Nephron (organoid): Measurements from ENCODE around the gene CMYA5.
A peak's percentile ranks its signal among the peaks of the same experiment; 100 is the strongest.
"Not testable (repeated sequence)": the region's sequence is repeated elsewhere in the genome, so short reads cannot be mapped to it uniquely, and the experiment has no call there.

Experiments used
- H3K27ac Mint-ChIP-seq, 3 experiments: 2 replicates each; pipeline ENCODE4 v1.8.0; 2020; ENCODE audit warnings: mixed read lengths in 3 of 3, mild to moderate bottlenecking in 2 of 3, moderate library complexity in 1 of 3
- H3K27me3 Mint-ChIP-seq: 2 replicates; pipeline ENCODE4 v1.8.0; 2021; ENCODE audit warnings: low read depth, mild to moderate bottlenecking, moderate library complexity, mixed read lengths
- H3K36me3 Mint-ChIP-seq: 2 replicates; pipeline ENCODE4 v1.8.0; 2020; ENCODE audit warnings: low read depth, mixed read lengths
- H3K4me1 Mint-ChIP-seq: 2 replicates; pipeline ENCODE4 v1.8.0; 2020; ENCODE audit warnings: mixed read lengths
- H3K4me3 Mint-ChIP-seq, 3 experiments: 2 replicates each; pipeline ENCODE4 v1.8.0; 2020; ENCODE audit warnings: mild to moderate bottlenecking in 3 of 3, mixed read lengths in 3 of 3, moderate library complexity in 2 of 3
- H3K9me3 Mint-ChIP-seq: 2 replicates; pipeline ENCODE4 v1.8.0; 2020; ENCODE audit warnings: mixed read lengths
- CTCF ChIP-seq, 3 experiments: fragments of 200-600 bp; sonication (generic); IDR thresholded peaks; one replicate each; pipeline ENCODE4 v1.5.0; 2021; ENCODE audit warnings: antibody characterized with exemption in 3 of 3; ENCODE audit not compliant: unreplicated experiment in 3 of 3

The CMYA5 gene

GRCh38 chr5:79754865-79755555 is 65.4 kb downstream of the CMYA5 start:
- Mint-ChIP-seq H3K27ac (peak overlapping the region in 2 of 3 experiments; percentile 2 to 58), H3K27me3 (no peaks in the 10 kb centered on the region), H3K36me3 (peaks cover 16% of the 10 kb centered on the region), H3K4me3 (no peak overlapping the region), H3K4me1 (peaks cover 14% of the 10 kb centered on the region), H3K9me3 (no peaks in the 10 kb centered on the region)
- no peak for TF ChIP-seq CTCF (IDR thresholded peaks at IDR 0.05; ENCODE audit: unreplicated experiment in 3 of 3)

- H3K27ac Mint-ChIP-seq = peak overlapping the region in 1 of 3 experiments; percentile 64
- H3K4me1 Mint-ChIP-seq = peaks cover 8% of the 10 kb centered on the region
- H3K27me3 Mint-ChIP-seq = no peaks in the 10 kb centered on the region
- no peak for TF ChIP-seq CTCF (IDR thresholded peaks at IDR 0.05; ENCODE audit: unreplicated experiment in 3 of 3)
- H3K4me3 Mint-ChIP-seq = no peak overlapping the region
- H3K9me3 Mint-ChIP-seq = no peaks in the 10 kb centered on the region
- peaks cover 20% of the 10 kb centered on the region for H3K36me3 Mint-ChIP-seq
These were observed 66.4 kb downstream of the CMYA5 start for GRCh38 chr5:79756076-79756475.

- H3K27me3 Mint-ChIP-seq = no peaks in the 10 kb centered on the region
- no peak overlapping the region for H3K4me3 Mint-ChIP-seq
- TF ChIP-seq CTCF (IDR thresholded peaks at IDR 0.05; ENCODE audit: unreplicated experiment in 3 of 3) = no peak
- peaks cover 37% of the 10 kb centered on the region for H3K36me3 Mint-ChIP-seq
- H3K9me3 Mint-ChIP-seq = no peaks in the 10 kb centered on the region
- H3K4me1 Mint-ChIP-seq = no peaks in the 10 kb centered on the region
- no peak overlapping the region for H3K27ac Mint-ChIP-seq
These were observed 69.8 kb downstream of the CMYA5 start for GRCh38 chr5:79759436-79759835.

GRCh38 chr5:79759848-79760247 is 70.2 kb downstream of the CMYA5 start:
- Mint-ChIP-seq H3K27me3 (no peaks in the 10 kb centered on the region), H3K4me3 (no peak overlapping the region), H3K27ac (no peak overlapping the region), H3K36me3 (peaks cover 35% of the 10 kb centered on the region), H3K9me3 (peaks cover 1% of the 10 kb centered on the region), H3K4me1 (no peaks in the 10 kb centered on the region)
- no peak for TF ChIP-seq CTCF (IDR thresholded peaks at IDR 0.05; ENCODE audit: unreplicated experiment in 3 of 3)

GRCh38 chr5:79762929-79763328 is 73.3 kb downstream of the CMYA5 start:
- Mint-ChIP-seq H3K4me3 (no peak overlapping the region), H3K27ac (no peak overlapping the region)
- TF ChIP-seq CTCF (IDR thresholded peaks at IDR 0.05; ENCODE audit: unreplicated experiment in 3 of 3) = no peak

GRCh38 chr5:79764147-79764546 is 74.5 kb downstream of the CMYA5 start:
- H3K9me3 Mint-ChIP-seq = peaks cover 31% of the 10 kb centered on the region
- not testable (repeated sequence) for H3K4me3 Mint-ChIP-seq, H3K27me3 Mint-ChIP-seq, H3K4me1 Mint-ChIP-seq, H3K27ac Mint-ChIP-seq
- peaks cover 75% of the 10 kb centered on the region for H3K36me3 Mint-ChIP-seq

More at GRCh38 chr5:79762929-79763328, 73.3 kb downstream of the CMYA5 start:
- H3K36me3 Mint-ChIP-seq = peaks cover 63% of the 10 kb centered on the region
- peaks cover 20% of the 10 kb centered on the region for H3K9me3 Mint-ChIP-seq
- no peaks in the 10 kb centered on the region for H3K4me1 Mint-ChIP-seq
- H3K27me3 Mint-ChIP-seq = no peaks in the 10 kb centered on the region
